KMS-11 (cell line): ENCODE measurements around the gene LRTM1.

Experiments used
- H2AFZ ChIP-seq: fragments of 200-600 bp; sonication (generic); 2 replicates; pipeline ENCODE4 v1.6.1; 2016; ENCODE audit warnings: antibody characterized with exemption, mixed run types, low read depth
- H3K27ac ChIP-seq: fragments of 200-600 bp; sonication (generic); 2 replicates; pipeline ENCODE4 v1.6.1; 2016; ENCODE audit warnings: mild to moderate bottlenecking, mixed run types
- H3K27me3 ChIP-seq: fragments of 200-600 bp; sonication (generic); 2 replicates; pipeline ENCODE4 v1.6.1; 2017; ENCODE audit warnings: mild to moderate bottlenecking, low read depth, mixed run types, moderate library complexity; ENCODE audit not compliant: insufficient read depth
- H3K36me3 ChIP-seq: fragments of 200-600 bp; sonication (generic); 2 replicates; pipeline ENCODE4 v1.6.1; 2017; ENCODE audit warnings: mild to moderate bottlenecking, mixed run types; ENCODE audit not compliant: insufficient read depth
- H3K4me1 ChIP-seq: fragments of 200-600 bp; sonication (generic); 2 replicates; pipeline ENCODE4 v1.6.1; 2016; ENCODE audit warnings: mild to moderate bottlenecking, low read depth, mixed run types; ENCODE audit not compliant: poor library complexity, severe bottlenecking
- H3K4me2 ChIP-seq: fragments of 200-600 bp; sonication (generic); 2 replicates; pipeline ENCODE4 v1.7.0; 2016; ENCODE audit warnings: mild to moderate bottlenecking, mixed run types
- H3K4me3 ChIP-seq: fragments of 200-600 bp; sonication (generic); IDR thresholded peaks from 2 replicates; pipeline ENCODE4 v1.6.1; 2017; ENCODE audit warnings: low read depth, low read length, mixed read lengths; ENCODE audit not compliant: insufficient read depth
- H3K79me2 ChIP-seq: fragments of 200-600 bp; sonication (generic); 2 replicates; pipeline ENCODE4 v1.6.1; 2016; ENCODE audit warnings: low read depth, mixed run types; ENCODE audit not compliant: insufficient read depth
- H3K9ac ChIP-seq: fragments of 200-600 bp; sonication (generic); 2 replicates; pipeline ENCODE4 v1.6.1; 2016; ENCODE audit warnings: mild to moderate bottlenecking, mixed run types
- H4K20me1 ChIP-seq: fragments of 200-600 bp; sonication (generic); 2 replicates; pipeline ENCODE4 v1.6.1; 2016; ENCODE audit warnings: mild to moderate bottlenecking, mixed run types; ENCODE audit not compliant: insufficient read depth
- TF ChIP-seq, protein P1 (sequence below): fragments of 200-600 bp; sonication (generic); conservative IDR thresholded peaks from 2 replicates; pipeline ENCODE4 v1.6.1; 2017; ENCODE audit warnings: low read depth, mild to moderate bottlenecking, antibody characterized with exemption, low read length, moderate library complexity, mixed read lengths

LRTM1 gene

DNA sequence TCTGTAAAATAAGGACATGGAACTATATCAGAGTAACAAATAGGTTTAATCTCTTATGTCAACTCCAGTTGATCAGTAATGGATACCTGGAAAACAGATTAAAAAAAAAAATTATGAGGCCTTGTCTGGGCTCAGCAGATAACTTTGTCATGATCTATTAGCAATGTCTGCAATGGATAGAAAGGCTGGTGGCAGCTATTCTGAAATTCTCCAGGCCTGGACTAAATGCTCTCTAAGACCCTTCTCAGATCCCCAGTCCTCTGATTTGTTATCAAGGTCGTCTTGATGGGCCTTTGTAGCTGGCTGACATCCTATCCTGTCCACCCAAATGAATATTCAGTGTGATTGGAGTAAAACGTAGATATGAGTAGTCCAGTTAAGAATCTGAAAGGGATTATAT, 13.7 kb downstream of the LRTM1 start:
- H2AFZ ChIP-seq, result no peak overlapping the region
- H3K27ac ChIP-seq, result no peak overlapping the region
- H3K4me2 ChIP-seq, result no peak overlapping the region
- no peak overlapping the region for H3K4me3 ChIP-seq
- no peaks in the 10 kb centered on the region for H3K36me3 ChIP-seq
- H3K79me2 ChIP-seq, result no peaks in the 10 kb centered on the region
- no peaks in the 10 kb centered on the region for H3K4me1 ChIP-seq
- H4K20me1 ChIP-seq, result no peaks in the 10 kb centered on the region
- TF ChIP-seq, protein P1, sequence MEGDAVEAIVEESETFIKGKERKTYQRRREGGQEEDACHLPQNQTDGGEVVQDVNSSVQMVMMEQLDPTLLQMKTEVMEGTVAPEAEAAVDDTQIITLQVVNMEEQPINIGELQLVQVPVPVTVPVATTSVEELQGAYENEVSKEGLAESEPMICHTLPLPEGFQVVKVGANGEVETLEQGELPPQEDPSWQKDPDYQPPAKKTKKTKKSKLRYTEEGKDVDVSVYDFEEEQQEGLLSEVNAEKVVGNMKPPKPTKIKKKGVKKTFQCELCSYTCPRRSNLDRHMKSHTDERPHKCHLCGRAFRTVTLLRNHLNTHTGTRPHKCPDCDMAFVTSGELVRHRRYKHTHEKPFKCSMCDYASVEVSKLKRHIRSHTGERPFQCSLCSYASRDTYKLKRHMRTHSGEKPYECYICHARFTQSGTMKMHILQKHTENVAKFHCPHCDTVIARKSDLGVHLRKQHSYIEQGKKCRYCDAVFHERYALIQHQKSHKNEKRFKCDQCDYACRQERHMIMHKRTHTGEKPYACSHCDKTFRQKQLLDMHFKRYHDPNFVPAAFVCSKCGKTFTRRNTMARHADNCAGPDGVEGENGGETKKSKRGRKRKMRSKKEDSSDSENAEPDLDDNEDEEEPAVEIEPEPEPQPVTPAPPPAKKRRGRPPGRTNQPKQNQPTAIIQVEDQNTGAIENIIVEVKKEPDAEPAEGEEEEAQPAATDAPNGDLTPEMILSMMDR, result no peak
- H3K27me3 ChIP-seq, result no peaks in the 10 kb centered on the region
- H3K9ac ChIP-seq, result no peak overlapping the region

DNA sequence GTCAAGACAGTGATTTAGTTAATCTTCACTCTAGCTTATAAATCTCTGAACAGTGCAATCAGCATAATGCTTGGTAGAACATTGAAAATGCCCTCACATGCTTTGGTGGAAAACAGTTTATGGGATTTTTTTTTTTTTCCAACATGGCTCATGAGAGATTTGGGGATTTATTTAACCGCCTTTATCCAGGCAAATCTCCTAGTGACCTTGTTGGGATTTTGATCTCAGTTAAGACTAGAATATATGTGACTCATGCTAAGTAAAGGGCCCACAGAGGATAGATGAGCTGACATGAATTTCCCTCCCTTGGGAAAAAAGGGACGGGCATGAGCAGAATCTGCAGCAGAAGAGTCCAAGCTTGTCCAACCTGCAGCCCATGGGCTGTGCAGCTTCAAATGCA, 18.7 kb downstream of the LRTM1 start:
- TF ChIP-seq, protein P1, result no peak
- H2AFZ ChIP-seq, result no peak overlapping the region
- no peak overlapping the region for H3K27ac ChIP-seq
- H3K4me1 ChIP-seq, result no peaks in the 10 kb centered on the region
- H4K20me1 ChIP-seq, result no peaks in the 10 kb centered on the region
- H3K27me3 ChIP-seq, result no peaks in the 10 kb centered on the region
- H3K4me2 ChIP-seq, result no peak overlapping the region
- no peak overlapping the region for H3K4me3 ChIP-seq
- no peak overlapping the region for H3K9ac ChIP-seq
- H3K79me2 ChIP-seq, result no peaks in the 10 kb centered on the region
- no peaks in the 10 kb centered on the region for H3K36me3 ChIP-seq

DNA sequence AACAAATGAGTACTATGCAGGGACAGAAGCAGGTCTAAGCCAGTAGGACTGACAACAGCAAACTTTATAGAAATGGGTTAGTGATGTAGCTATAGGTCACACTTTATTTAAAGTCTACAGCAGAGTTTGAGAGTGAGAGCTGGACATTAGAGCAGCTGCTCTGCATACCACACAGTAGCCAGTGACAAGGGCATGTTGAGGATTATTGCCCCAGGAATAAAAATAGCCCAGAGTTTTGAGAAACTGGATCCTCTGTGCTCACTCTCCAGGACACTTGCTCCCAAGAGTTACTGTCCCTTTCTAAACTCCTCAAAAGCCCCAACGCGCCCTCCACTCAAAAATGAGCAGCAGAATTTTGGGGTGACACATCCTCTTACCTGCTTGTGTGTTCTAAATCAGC, 21.1 kb downstream of the LRTM1 start:
- H4K20me1 ChIP-seq, result no peaks in the 10 kb centered on the region
- H3K4me2 ChIP-seq, result no peak overlapping the region
- H3K27ac ChIP-seq, result no peak overlapping the region
- TF ChIP-seq, protein P1, result no peak
- H3K4me3 ChIP-seq, result no peak overlapping the region
- H3K9ac ChIP-seq, result no peak overlapping the region
- no peaks in the 10 kb centered on the region for H3K36me3 ChIP-seq
- no peaks in the 10 kb centered on the region for H3K27me3 ChIP-seq
- no peak overlapping the region for H2AFZ ChIP-seq
- H3K4me1 ChIP-seq, result no peaks in the 10 kb centered on the region
- H3K79me2 ChIP-seq, result no peaks in the 10 kb centered on the region

DNA sequence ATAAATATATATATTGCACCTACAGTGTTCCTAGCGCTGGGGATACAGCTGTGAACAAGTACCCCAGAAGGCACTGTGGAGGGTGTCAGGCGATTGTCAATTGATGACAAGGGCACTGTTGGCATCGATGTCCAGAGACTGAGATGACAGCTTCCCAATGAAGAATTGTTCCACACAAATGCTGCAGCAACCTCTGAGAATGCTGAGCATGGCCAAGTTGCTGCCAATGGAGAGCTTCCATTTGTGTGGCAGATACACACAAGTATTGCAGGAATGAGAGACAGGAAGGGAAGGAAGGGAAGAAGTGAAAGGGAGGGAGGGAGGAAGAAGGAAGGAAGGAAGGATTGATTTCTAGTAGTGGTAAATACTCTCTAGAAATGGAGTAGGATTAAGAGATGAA, 21.9 kb downstream of the LRTM1 start:
- Histone ChIP-seq H3K36me3 (no peaks in the 10 kb centered on the region), H3K4me3 (no peak overlapping the region), H3K79me2 (no peaks in the 10 kb centered on the region), H3K9ac (no peak overlapping the region), H4K20me1 (no peaks in the 10 kb centered on the region), H3K4me1 (no peaks in the 10 kb centered on the region), H2AFZ (no peak overlapping the region), H3K27me3 (no peaks in the 10 kb centered on the region), H3K27ac (no peak overlapping the region), H3K4me2 (no peak overlapping the region)
- TF ChIP-seq, protein P1, result no peak
